SU-DHL-6 (cell line): ENCODE data around the gene CDH22.

ENCODE experiments used
- H2AFZ ChIP-seq: fragments of 200-600 bp; sonication (generic); 2 replicates; pipeline ENCODE4 v1.6.1; 2014; ENCODE audit warnings: low read depth, mild to moderate bottlenecking, moderate library complexity, mixed read lengths, antibody characterized with exemption, low read length; ENCODE audit not compliant: severe bottlenecking
- H3F3A ChIP-seq: fragments of 200-600 bp; shearing (Covaris generic); 2 replicates; pipeline ENCODE4 v1.6.0; 2016; ENCODE audit warnings: antibody characterized with exemption, mild to moderate bottlenecking; ENCODE audit not compliant: insufficient read depth
- H3K27ac ChIP-seq: fragments of 200-600 bp; sonication (generic); 2 replicates; pipeline ENCODE4 v1.5.1; 2016; ENCODE audit warnings: low read depth, mild to moderate bottlenecking, low read length, moderate library complexity, mixed read lengths
- H3K27me3 ChIP-seq: fragments of 200-600 bp; sonication (generic), shearing (Covaris generic); 2 replicates; pipeline ENCODE4 v1.6.0; 2014; ENCODE audit warnings: mild to moderate bottlenecking, low read length
- H3K36me3 ChIP-seq: fragments of 200-600 bp; sonication (generic); 2 replicates; pipeline ENCODE4 v1.6.1; 2014; ENCODE audit warnings: mild to moderate bottlenecking, low read length, mixed read lengths
- H3K4me2 ChIP-seq: fragments of 300-600, 200-600 bp; shearing (Covaris generic), sonication (generic); 2 replicates; pipeline ENCODE4 v1.6.0; 2014; ENCODE audit warnings: low read length, low read depth, mild to moderate bottlenecking; ENCODE audit not compliant: poor library complexity, severe bottlenecking
- H3K4me3 ChIP-seq: fragments of 200-600 bp; sonication (generic); 2 replicates; pipeline ENCODE4 v1.5.1; 2014; ENCODE audit warnings: antibody characterized with exemption, low read length, mild to moderate bottlenecking, mixed read lengths; ENCODE audit not compliant: insufficient read depth, poor library complexity, severe bottlenecking
- H3K79me2 ChIP-seq: fragments of 200-600 bp; sonication (generic); 2 replicates; pipeline ENCODE4 v1.6.1; 2014; ENCODE audit warnings: mild to moderate bottlenecking, low read length, moderate library complexity; ENCODE audit not compliant: insufficient read depth
- H3K9ac ChIP-seq: fragments of 200-600 bp; sonication (generic); 2 replicates; pipeline ENCODE4 v1.7.0; 2014; ENCODE audit warnings: mild to moderate bottlenecking, low read length
- H3K9me2 ChIP-seq: fragments of 200-600 bp; sonication (generic); replicated peaks from 2 replicates; pipeline ENCODE4 v1.6.1; 2014; ENCODE audit warnings: low read length; ENCODE audit not compliant: insufficient read depth
- H3K9me3 ChIP-seq: fragments of 200-600 bp; sonication (generic); 2 replicates; pipeline ENCODE4 v1.6.1; 2014; ENCODE audit warnings: low read length, mixed read lengths; ENCODE audit not compliant: insufficient read depth
- H4K20me1 ChIP-seq: fragments of 200-600 bp; sonication (generic); 2 replicates; pipeline ENCODE4 v1.6.1; 2014; ENCODE audit warnings: low read depth, mild to moderate bottlenecking, antibody characterized with exemption, low read length, moderate library complexity, mixed read lengths
- EZH2phosphoT487 ChIP-seq: fragments of 200-600 bp; sonication (generic), shearing (Covaris generic); conservative IDR thresholded peaks from 2 replicates; pipeline ENCODE4 v1.6.1; 2018; ENCODE audit warnings: mild to moderate bottlenecking, antibody characterized with exemption, low read length, moderate library complexity, mixed read lengths
- TF ChIP-seq, protein P1 (sequence below): fragments of 200-600 bp; sonication (generic); IDR thresholded peaks from one replicate; pipeline ENCODE4 v1.5.1; 2017; ENCODE audit warnings: antibody characterized with exemption, mild to moderate bottlenecking, low read length, moderate library complexity; ENCODE audit not compliant: insufficient read depth, poor library complexity, severe bottlenecking

CDH22 gene

DNA sequence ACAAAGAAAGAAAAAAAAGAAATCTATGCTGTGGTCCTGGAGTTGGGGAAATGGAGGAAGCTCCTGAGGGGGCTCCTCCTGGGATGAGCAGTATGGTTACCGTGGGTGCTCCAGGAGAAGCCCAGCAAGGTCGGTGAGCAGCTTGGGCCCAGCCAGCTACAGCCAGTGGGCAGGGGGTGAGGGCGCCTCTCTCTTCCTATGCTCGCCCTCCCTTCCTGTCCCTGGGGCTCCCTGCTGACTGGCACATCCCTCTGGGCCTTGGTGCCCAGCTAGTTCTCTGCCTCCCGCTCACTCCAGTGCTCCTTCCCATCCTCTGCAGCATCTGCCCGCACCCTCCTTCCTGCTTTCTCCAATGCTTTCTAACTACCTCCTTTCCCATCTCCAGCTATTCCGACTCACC is 173.6 kb downstream of the CDH22 start:
- Histone ChIP-seq H3F3A (no peaks in the 10 kb centered on the region), H2AFZ (no peak overlapping the region), H3K4me3 (no peak overlapping the region), H4K20me1 (no peaks in the 10 kb centered on the region), H3K4me2 (no peak overlapping the region), H3K9me2 (no peaks in the 10 kb centered on the region), H3K27me3 (no peaks in the 10 kb centered on the region), H3K79me2 (no peaks in the 10 kb centered on the region), H3K9me3 (no peaks in the 10 kb centered on the region), H3K36me3 (no peaks in the 10 kb centered on the region), H3K27ac (no peak overlapping the region), H3K9ac (no peak overlapping the region)
- no peak for TF ChIP-seq EZH2phosphoT487

DNA sequence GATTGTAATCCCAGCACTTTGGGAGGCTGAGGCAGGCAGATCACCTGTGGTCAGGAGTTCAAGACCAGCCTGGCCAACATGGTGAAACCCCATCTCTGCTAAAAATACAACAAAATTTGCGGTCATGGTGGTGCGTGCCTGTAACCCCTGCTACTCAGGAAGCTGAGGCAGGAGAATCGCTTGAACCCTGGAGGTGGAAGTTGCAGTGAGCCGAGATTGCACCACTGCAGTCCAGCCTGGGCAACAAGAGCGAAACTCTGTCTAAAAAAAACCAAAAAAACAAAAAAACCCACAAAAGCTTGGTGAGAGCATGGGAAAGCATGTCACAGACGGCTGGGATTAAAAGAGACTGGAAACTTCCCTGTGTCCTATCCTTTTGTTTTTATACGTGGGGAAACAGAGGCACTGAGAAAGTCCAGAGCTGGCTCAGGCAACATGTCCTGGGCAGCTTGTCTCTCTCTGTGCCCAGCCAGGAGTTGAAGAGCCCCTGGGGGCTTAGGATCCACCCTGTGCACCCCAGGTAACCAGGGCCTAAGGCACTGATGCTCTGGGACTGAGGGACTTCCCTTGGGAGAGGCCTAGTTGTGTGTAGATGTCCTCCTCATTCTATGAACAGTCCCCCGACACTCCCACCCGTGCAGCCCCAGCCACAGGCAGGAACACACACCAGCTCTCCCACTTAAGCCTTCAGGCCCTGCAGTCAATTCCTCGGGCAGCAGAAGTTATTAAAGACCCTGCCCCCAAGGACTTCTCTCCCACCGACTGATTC is 174.2 kb downstream of the CDH22 start:
- no peaks in the 10 kb centered on the region for H3K9me3 ChIP-seq
- no peak overlapping the region for H2AFZ ChIP-seq
- H4K20me1 ChIP-seq = no peaks in the 10 kb centered on the region
- H3K27me3 ChIP-seq = no peaks in the 10 kb centered on the region
- no peak overlapping the region for H3K4me2 ChIP-seq
- no peak for TF ChIP-seq EZH2phosphoT487
- TF ChIP-seq, protein P1, sequence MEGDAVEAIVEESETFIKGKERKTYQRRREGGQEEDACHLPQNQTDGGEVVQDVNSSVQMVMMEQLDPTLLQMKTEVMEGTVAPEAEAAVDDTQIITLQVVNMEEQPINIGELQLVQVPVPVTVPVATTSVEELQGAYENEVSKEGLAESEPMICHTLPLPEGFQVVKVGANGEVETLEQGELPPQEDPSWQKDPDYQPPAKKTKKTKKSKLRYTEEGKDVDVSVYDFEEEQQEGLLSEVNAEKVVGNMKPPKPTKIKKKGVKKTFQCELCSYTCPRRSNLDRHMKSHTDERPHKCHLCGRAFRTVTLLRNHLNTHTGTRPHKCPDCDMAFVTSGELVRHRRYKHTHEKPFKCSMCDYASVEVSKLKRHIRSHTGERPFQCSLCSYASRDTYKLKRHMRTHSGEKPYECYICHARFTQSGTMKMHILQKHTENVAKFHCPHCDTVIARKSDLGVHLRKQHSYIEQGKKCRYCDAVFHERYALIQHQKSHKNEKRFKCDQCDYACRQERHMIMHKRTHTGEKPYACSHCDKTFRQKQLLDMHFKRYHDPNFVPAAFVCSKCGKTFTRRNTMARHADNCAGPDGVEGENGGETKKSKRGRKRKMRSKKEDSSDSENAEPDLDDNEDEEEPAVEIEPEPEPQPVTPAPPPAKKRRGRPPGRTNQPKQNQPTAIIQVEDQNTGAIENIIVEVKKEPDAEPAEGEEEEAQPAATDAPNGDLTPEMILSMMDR = no peak
- no peak overlapping the region for H3K4me3 ChIP-seq
- H3K9me2 ChIP-seq = no peaks in the 10 kb centered on the region
- H3K79me2 ChIP-seq = no peaks in the 10 kb centered on the region
- H3K27ac ChIP-seq = no peak overlapping the region
- no peak overlapping the region for H3K9ac ChIP-seq
- H3K36me3 ChIP-seq = no peaks in the 10 kb centered on the region
- H3F3A ChIP-seq = no peaks in the 10 kb centered on the region

DNA sequence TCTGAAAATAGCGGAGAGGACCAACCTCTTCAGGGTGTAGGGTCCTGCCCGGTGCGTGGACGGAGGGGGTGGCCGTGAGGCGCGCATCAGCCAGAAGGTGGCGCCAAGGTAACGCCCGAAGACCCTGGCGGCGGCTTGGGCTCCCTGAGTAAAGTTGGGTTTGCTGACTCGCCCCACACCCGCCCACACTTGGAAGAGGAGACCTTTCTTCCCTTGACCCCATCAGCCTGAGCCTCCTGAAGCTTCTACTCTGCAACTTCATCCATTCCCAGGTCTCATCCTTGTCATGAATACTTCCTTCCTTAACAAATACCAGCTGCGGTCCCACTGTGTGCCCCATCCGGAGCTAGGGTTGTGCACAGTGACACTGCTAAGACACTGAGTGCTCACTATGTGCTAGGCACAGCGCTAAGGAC is 175.6 kb downstream of the CDH22 start:
- Histone ChIP-seq H3K9me3 (no peaks in the 10 kb centered on the region), H4K20me1 (no peaks in the 10 kb centered on the region), H3K9me2 (no peaks in the 10 kb centered on the region), H3K4me3 (no peak overlapping the region), H3K36me3 (no peaks in the 10 kb centered on the region), H3K27ac (no peak overlapping the region), H3K4me2 (no peak overlapping the region), H3K27me3 (no peaks in the 10 kb centered on the region), H3K9ac (no peak overlapping the region), H2AFZ (no peak overlapping the region), H3K79me2 (no peaks in the 10 kb centered on the region), H3F3A (no peaks in the 10 kb centered on the region)
- TF ChIP-seq, protein P1 = peak; percentile 76
- TF ChIP-seq EZH2phosphoT487 = no peak

DNA sequence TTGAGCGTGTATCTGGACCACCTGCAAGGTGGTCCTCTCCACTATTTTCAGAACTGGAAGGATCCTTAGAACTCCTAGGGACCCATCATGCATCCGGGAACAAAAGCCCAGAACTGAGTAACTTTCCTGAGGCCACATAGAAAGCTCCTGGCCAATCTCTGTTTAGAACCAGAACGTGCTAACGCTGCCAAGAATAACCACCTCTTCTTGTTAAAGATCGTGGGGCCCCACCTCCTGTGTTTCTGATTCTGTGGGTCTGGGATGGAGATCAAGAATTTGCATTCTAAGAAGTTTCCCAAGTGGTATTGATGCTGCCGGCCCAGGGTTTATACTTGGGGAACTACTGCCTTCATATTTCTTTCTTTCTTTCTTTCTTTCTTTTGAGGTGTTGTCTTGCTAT is 176.9 kb downstream of the CDH22 start:
- no peaks in the 10 kb centered on the region for H3F3A ChIP-seq
- no peak overlapping the region for H3K9ac ChIP-seq
- H3K4me2 ChIP-seq = no peak overlapping the region
- H3K9me2 ChIP-seq = no peaks in the 10 kb centered on the region
- no peaks in the 10 kb centered on the region for H3K36me3 ChIP-seq
- H3K27ac ChIP-seq = no peak overlapping the region
- no peak overlapping the region for H3K4me3 ChIP-seq
- H2AFZ ChIP-seq = no peak overlapping the region
- no peaks in the 10 kb centered on the region for H4K20me1 ChIP-seq
- H3K79me2 ChIP-seq = no peaks in the 10 kb centered on the region
- H3K9me3 ChIP-seq = no peaks in the 10 kb centered on the region
- H3K27me3 ChIP-seq = no peaks in the 10 kb centered on the region
- no peak for TF ChIP-seq EZH2phosphoT487
- TF ChIP-seq, protein P1 = no peak
